ENCODE results near the gene PCK1. TPM values are rescaled to one million over a fixed set of nuclear protein-coding genes. Genes with fewer than 3 reads are reported as not detected.
"Not testable (repeated sequence)": the region's sequence is repeated elsewhere in the genome, so short reads cannot be mapped to it uniquely, and the experiment has no call there.

Gene PCK1
- total RNA-seq (2021; ENCODE audit: unreplicated experiment) = 0.21 TPM
- not detected for polyA plus RNA-seq (2012; ENCODE audit: insufficient read length)
- percentile 20 among the genes with signal in this experiment for Bru-seq, nascent RNA
- percentile 14 among the genes with signal in this experiment for BruChase-seq, experiment 1, labeled RNA remaining after a 2-hour chase
- BruChase-seq, experiment 2, labeled RNA remaining after a 6-hour chase = percentile 10 among the genes with signal in this experiment
- long read RNA-seq = 0 reads

DNA sequence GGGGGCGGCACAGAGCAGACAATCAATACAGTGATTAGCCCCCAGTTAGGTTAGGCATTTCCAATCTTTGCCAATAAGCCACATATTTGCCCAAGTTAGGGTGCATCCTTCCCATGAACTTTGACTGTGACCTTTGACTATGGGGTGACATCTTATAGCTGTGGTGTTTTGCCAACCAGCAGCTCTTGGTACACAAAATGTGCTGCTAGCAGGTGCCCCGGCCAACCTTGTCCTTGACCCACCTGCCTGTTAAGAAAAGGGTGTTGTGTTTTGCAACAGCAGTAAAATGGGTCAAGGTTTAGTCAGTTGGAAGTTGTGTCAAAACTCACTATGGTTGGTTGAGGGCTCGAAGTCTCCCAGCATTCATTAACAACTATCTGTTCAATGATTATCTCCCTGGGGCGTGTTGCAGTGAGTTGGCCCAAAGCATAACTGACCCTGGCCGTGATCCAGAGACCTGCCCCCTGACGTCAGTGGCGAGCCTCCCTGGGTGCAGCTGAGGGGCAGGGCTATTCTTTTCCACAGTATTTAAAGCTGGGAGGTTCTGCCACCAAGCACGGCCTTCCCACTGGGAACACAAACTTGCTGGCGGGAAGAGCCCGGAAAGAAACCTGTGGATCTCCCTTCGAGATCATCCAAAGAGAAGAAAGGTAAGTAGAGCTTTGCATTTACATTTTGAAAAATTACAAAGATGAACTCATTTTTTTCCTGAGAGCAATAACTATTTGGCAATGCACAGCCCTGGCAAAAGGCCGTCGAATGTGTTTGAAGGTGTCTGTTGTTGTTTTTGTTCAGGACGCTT is at the start of gene PCK1:
PCK1 (plus strand) TSS at position 557 of the 802 bp plus-strand sequence. CDS start 302 bp downstream, outside the sequence.
- H3K4me1 ChIP-seq (ENCODE audit: control insufficient read depth, insufficient read depth, low read length) = no peaks in the 10 kb centered on the region
- in situ Hi-C loops (cut with HindIII; ENCODE audit: low pct_unique_long_range_greater_than_20kb, low sequenced_read_pairs) = no loop called here
- CTCF ChIA-PET = no interaction called here

DNA sequence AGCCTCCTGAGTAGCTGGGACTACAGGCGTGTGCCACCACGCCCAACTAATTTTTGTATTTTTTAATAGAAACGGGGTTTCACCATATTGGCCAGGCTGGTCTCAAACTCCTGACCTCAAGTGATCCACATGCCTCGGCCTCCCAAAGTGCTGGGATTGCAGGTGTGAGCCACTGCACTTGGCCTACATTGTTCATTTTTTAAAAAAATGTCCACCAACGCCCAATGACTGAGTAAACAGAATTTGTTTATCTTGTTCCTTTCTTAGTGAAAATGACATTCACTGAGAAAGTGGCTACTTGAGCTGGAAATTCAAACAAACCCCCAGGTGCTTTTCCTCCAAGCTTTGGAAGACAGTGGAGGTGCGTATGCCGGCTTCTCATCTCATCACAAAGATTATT is 49.2 kb upstream of the PCK1 start:
- CTCF ChIA-PET; intact Hi-C loops (cut with micrococcal nuclease; ENCODE audit: unreplicated experiment); H3K4me3 ChIP-seq (ENCODE audit: low read depth in 2 of 2, low read length in 2 of 2); H3K4me1 ChIP-seq (ENCODE audit: control insufficient read depth, insufficient read depth, low read length); DNase-seq (ENCODE audit: low read depth, low spot score); H3K36me3 ChIP-seq (ENCODE audit: control insufficient read depth, insufficient read depth, low read length); in situ Hi-C loops (cut with HindIII; ENCODE audit: low pct_unique_long_range_greater_than_20kb, low sequenced_read_pairs); H3K27me3 ChIP-seq (ENCODE audit: control insufficient read depth, insufficient read depth, low read length); BruUV-seq (replicated peaks); POLR2A ChIA-PET; H3K27ac ChIP-seq (ENCODE audit: low read length); H3K9me3 ChIP-seq (ENCODE audit: control insufficient read depth, insufficient read depth, low read depth, low read length); ATAC-seq: not testable (repeated sequence)

More for the DNA sequence above, at the start of gene PCK1:
- Histone ChIP-seq H3K27me3 (ENCODE audit: control insufficient read depth, insufficient read depth, low read length) (peaks cover 14% of the 10 kb centered on the region), H3K9me3 (ENCODE audit: control insufficient read depth, insufficient read depth, low read depth, low read length) (no peaks in the 10 kb centered on the region), H3K36me3 (ENCODE audit: control insufficient read depth, insufficient read depth, low read length) (no peaks in the 10 kb centered on the region), H3K4me3 (ENCODE audit: low read depth in 2 of 2, low read length in 2 of 2) (no peak within 1 kb of the TSS), H3K27ac (ENCODE audit: low read length) (no peak within 1 kb of the TSS)
- DNase-seq (ENCODE audit: low read depth, low spot score) = no peak
- TF ChIP-seq TCF7L2 (IDR thresholded peaks at IDR 0.05; ENCODE audit: low read depth, low read length) = no peak
- TF ChIP-seq, protein P1, sequence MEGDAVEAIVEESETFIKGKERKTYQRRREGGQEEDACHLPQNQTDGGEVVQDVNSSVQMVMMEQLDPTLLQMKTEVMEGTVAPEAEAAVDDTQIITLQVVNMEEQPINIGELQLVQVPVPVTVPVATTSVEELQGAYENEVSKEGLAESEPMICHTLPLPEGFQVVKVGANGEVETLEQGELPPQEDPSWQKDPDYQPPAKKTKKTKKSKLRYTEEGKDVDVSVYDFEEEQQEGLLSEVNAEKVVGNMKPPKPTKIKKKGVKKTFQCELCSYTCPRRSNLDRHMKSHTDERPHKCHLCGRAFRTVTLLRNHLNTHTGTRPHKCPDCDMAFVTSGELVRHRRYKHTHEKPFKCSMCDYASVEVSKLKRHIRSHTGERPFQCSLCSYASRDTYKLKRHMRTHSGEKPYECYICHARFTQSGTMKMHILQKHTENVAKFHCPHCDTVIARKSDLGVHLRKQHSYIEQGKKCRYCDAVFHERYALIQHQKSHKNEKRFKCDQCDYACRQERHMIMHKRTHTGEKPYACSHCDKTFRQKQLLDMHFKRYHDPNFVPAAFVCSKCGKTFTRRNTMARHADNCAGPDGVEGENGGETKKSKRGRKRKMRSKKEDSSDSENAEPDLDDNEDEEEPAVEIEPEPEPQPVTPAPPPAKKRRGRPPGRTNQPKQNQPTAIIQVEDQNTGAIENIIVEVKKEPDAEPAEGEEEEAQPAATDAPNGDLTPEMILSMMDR (IDR thresholded peaks at IDR 0.05) = no peak
- TF ChIP-seq, protein P2, sequence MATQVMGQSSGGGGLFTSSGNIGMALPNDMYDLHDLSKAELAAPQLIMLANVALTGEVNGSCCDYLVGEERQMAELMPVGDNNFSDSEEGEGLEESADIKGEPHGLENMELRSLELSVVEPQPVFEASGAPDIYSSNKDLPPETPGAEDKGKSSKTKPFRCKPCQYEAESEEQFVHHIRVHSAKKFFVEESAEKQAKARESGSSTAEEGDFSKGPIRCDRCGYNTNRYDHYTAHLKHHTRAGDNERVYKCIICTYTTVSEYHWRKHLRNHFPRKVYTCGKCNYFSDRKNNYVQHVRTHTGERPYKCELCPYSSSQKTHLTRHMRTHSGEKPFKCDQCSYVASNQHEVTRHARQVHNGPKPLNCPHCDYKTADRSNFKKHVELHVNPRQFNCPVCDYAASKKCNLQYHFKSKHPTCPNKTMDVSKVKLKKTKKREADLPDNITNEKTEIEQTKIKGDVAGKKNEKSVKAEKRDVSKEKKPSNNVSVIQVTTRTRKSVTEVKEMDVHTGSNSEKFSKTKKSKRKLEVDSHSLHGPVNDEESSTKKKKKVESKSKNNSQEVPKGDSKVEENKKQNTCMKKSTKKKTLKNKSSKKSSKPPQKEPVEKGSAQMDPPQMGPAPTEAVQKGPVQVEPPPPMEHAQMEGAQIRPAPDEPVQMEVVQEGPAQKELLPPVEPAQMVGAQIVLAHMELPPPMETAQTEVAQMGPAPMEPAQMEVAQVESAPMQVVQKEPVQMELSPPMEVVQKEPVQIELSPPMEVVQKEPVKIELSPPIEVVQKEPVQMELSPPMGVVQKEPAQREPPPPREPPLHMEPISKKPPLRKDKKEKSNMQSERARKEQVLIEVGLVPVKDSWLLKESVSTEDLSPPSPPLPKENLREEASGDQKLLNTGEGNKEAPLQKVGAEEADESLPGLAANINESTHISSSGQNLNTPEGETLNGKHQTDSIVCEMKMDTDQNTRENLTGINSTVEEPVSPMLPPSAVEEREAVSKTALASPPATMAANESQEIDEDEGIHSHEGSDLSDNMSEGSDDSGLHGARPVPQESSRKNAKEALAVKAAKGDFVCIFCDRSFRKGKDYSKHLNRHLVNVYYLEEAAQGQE (IDR thresholded peaks at IDR 0.05; ENCODE audit: insufficient read depth in 1 of 2, low read depth in 2 of 2, low read length in 1 of 2) = no peak
- TF ChIP-seq SIN3A (IDR thresholded peaks at IDR 0.05; ENCODE audit: borderline replicate concordance, insufficient read depth, low read depth, low read length) = no peak
- TF ChIP-seq POLR2AphosphoS5 (IDR thresholded peaks at IDR 0.05; ENCODE audit: low read depth, low read length) = no peak
- POLR2A ChIA-PET = no interaction called here
- intact Hi-C loops (cut with micrococcal nuclease; ENCODE audit: unreplicated experiment) = no loop called here
- no TSS peak for BruUV-seq (replicated peaks)
- no peak for ATAC-seq

DNA sequence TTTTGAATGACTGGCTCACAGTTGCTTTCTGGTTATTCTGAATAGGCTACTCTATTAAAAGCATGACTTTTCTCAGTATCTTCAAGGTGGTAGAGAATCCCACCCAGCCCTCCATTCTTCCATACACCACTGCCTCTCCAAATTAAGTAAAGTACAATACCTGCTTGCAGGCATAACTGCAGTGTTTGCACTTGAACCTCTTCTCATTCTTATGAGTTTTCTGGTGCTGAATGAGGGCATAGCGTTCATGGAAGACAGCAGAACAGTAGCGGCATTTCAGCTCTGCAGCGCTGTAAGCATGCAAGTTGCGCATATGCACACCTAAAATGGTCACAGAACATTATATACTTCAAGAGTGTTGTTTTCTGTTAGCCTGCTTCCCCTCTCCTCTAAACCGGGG is 48.5 kb upstream of the PCK1 start:
- Histone ChIP-seq H3K4me1 (ENCODE audit: control insufficient read depth, insufficient read depth, low read length) (no peaks in the 10 kb centered on the region), H3K27ac (ENCODE audit: low read length) (no peak overlapping the region), H3K27me3 (ENCODE audit: control insufficient read depth, insufficient read depth, low read length) (no peaks in the 10 kb centered on the region), H3K4me3 (ENCODE audit: low read depth in 2 of 2, low read length in 2 of 2) (no peak overlapping the region), H3K36me3 (ENCODE audit: control insufficient read depth, insufficient read depth, low read length) (no peaks in the 10 kb centered on the region), H3K9me3 (ENCODE audit: control insufficient read depth, insufficient read depth, low read depth, low read length) (no peaks in the 10 kb centered on the region)
- no TSS peak for BruUV-seq (replicated peaks)
- no peak for ATAC-seq
- intact Hi-C loops (cut with micrococcal nuclease; ENCODE audit: unreplicated experiment) = no loop called here
- TF ChIP-seq, protein P1 (IDR thresholded peaks at IDR 0.05) = no peak
- TF ChIP-seq, protein P2 (IDR thresholded peaks at IDR 0.05; ENCODE audit: insufficient read depth in 1 of 2, low read depth in 2 of 2, low read length in 1 of 2) = no peak
- no peak for TF ChIP-seq TCF7L2 (IDR thresholded peaks at IDR 0.05; ENCODE audit: low read depth, low read length)
- TF ChIP-seq SIN3A (IDR thresholded peaks at IDR 0.05; ENCODE audit: borderline replicate concordance, insufficient read depth, low read depth, low read length) = no peak
- no peak for TF ChIP-seq POLR2AphosphoS5 (IDR thresholded peaks at IDR 0.05; ENCODE audit: low read depth, low read length)
- ChIA-PET POLR2A (no interaction called here), CTCF (no interaction called here)
- DNase-seq (ENCODE audit: low read depth, low spot score) = no peak
- in situ Hi-C loops (cut with HindIII; ENCODE audit: low pct_unique_long_range_greater_than_20kb, low sequenced_read_pairs) = no loop called here

Data from Panc1 (cell line).